SU-DHL-6 (cell line): ENCODE data around the gene SDC3.

Experiments used
- H2AFZ ChIP-seq: fragments of 200-600 bp; sonication (generic); 2 replicates; pipeline ENCODE4 v1.6.1; 2014; ENCODE audit warnings: low read depth, mild to moderate bottlenecking, moderate library complexity, mixed read lengths, antibody characterized with exemption, low read length; ENCODE audit not compliant: severe bottlenecking
- H3F3A ChIP-seq: fragments of 200-600 bp; shearing (Covaris generic); 2 replicates; pipeline ENCODE4 v1.6.0; 2016; ENCODE audit warnings: antibody characterized with exemption, mild to moderate bottlenecking; ENCODE audit not compliant: insufficient read depth
- H3K27ac ChIP-seq: fragments of 200-600 bp; sonication (generic); 2 replicates; pipeline ENCODE4 v1.5.1; 2016; ENCODE audit warnings: low read depth, mild to moderate bottlenecking, low read length, moderate library complexity, mixed read lengths
- H3K27me3 ChIP-seq: fragments of 200-600 bp; sonication (generic), shearing (Covaris generic); 2 replicates; pipeline ENCODE4 v1.6.0; 2014; ENCODE audit warnings: mild to moderate bottlenecking, low read length
- H3K36me3 ChIP-seq: fragments of 200-600 bp; sonication (generic); 2 replicates; pipeline ENCODE4 v1.6.1; 2014; ENCODE audit warnings: mild to moderate bottlenecking, low read length, mixed read lengths
- H3K4me2 ChIP-seq: fragments of 300-600, 200-600 bp; shearing (Covaris generic), sonication (generic); 2 replicates; pipeline ENCODE4 v1.6.0; 2014; ENCODE audit warnings: low read length, low read depth, mild to moderate bottlenecking; ENCODE audit not compliant: poor library complexity, severe bottlenecking
- H3K4me3 ChIP-seq: fragments of 200-600 bp; sonication (generic); 2 replicates; pipeline ENCODE4 v1.5.1; 2014; ENCODE audit warnings: antibody characterized with exemption, low read length, mild to moderate bottlenecking, mixed read lengths; ENCODE audit not compliant: insufficient read depth, poor library complexity, severe bottlenecking
- H3K79me2 ChIP-seq: fragments of 200-600 bp; sonication (generic); 2 replicates; pipeline ENCODE4 v1.6.1; 2014; ENCODE audit warnings: mild to moderate bottlenecking, low read length, moderate library complexity; ENCODE audit not compliant: insufficient read depth
- H3K9ac ChIP-seq: fragments of 200-600 bp; sonication (generic); 2 replicates; pipeline ENCODE4 v1.7.0; 2014; ENCODE audit warnings: mild to moderate bottlenecking, low read length
- H3K9me2 ChIP-seq: fragments of 200-600 bp; sonication (generic); replicated peaks from 2 replicates; pipeline ENCODE4 v1.6.1; 2014; ENCODE audit warnings: low read length; ENCODE audit not compliant: insufficient read depth
- H3K9me3 ChIP-seq: fragments of 200-600 bp; sonication (generic); 2 replicates; pipeline ENCODE4 v1.6.1; 2014; ENCODE audit warnings: low read length, mixed read lengths; ENCODE audit not compliant: insufficient read depth
- H4K20me1 ChIP-seq: fragments of 200-600 bp; sonication (generic); 2 replicates; pipeline ENCODE4 v1.6.1; 2014; ENCODE audit warnings: low read depth, mild to moderate bottlenecking, antibody characterized with exemption, low read length, moderate library complexity, mixed read lengths
- CTCF ChIP-seq: fragments of 200-600 bp; sonication (generic); IDR thresholded peaks from one replicate; pipeline ENCODE4 v1.5.1; 2017; ENCODE audit warnings: antibody characterized with exemption, mild to moderate bottlenecking, low read length, moderate library complexity; ENCODE audit not compliant: insufficient read depth, poor library complexity, severe bottlenecking
- EZH2phosphoT487 ChIP-seq: fragments of 200-600 bp; sonication (generic), shearing (Covaris generic); conservative IDR thresholded peaks from 2 replicates; pipeline ENCODE4 v1.6.1; 2018; ENCODE audit warnings: mild to moderate bottlenecking, antibody characterized with exemption, low read length, moderate library complexity, mixed read lengths

Gene SDC3

GRCh38 chr1:30856260-30856790, 52.2 kb downstream of the SDC3 start:
- no peaks in the 10 kb centered on the region for H3K79me2 ChIP-seq
- no peak overlapping the region for H3K27ac ChIP-seq
- no peaks in the 10 kb centered on the region for H3K9me2 ChIP-seq
- no peaks in the 10 kb centered on the region for H3K36me3 ChIP-seq
- H3F3A ChIP-seq: no peaks in the 10 kb centered on the region
- no peak overlapping the region for H3K9ac ChIP-seq
- no peaks in the 10 kb centered on the region for H4K20me1 ChIP-seq
- no peaks in the 10 kb centered on the region for H3K27me3 ChIP-seq
- no peak overlapping the region for H3K4me2 ChIP-seq
- H2AFZ ChIP-seq: no peak overlapping the region
- H3K9me3 ChIP-seq: no peaks in the 10 kb centered on the region
- TF ChIP-seq CTCF: no peak
- no peak for TF ChIP-seq EZH2phosphoT487
- no peak overlapping the region for H3K4me3 ChIP-seq

GRCh38 chr1:30855686-30856259, 52.8 kb downstream of the SDC3 start:
- no peaks in the 10 kb centered on the region for H3K9me3 ChIP-seq
- no peak overlapping the region for H3K4me3 ChIP-seq
- H3K27ac ChIP-seq: no peak overlapping the region
- no peaks in the 10 kb centered on the region for H4K20me1 ChIP-seq
- H3K4me2 ChIP-seq: no peak overlapping the region
- H3K9ac ChIP-seq: no peak overlapping the region
- TF ChIP-seq CTCF (no peak), EZH2phosphoT487 (no peak)
- no peaks in the 10 kb centered on the region for H3K79me2 ChIP-seq
- no peak overlapping the region for H2AFZ ChIP-seq
- no peaks in the 10 kb centered on the region for H3K9me2 ChIP-seq
- H3K27me3 ChIP-seq: no peaks in the 10 kb centered on the region
- H3K36me3 ChIP-seq: no peaks in the 10 kb centered on the region
- no peaks in the 10 kb centered on the region for H3F3A ChIP-seq

GRCh38 chr1:30853350-30853749, 55.2 kb downstream of the SDC3 start:
- H3K9me2 ChIP-seq: no peaks in the 10 kb centered on the region
- no peak overlapping the region for H3K27ac ChIP-seq
- H3K27me3 ChIP-seq: no peaks in the 10 kb centered on the region
- H3K9ac ChIP-seq: no peak overlapping the region
- H3K4me2 ChIP-seq: no peak overlapping the region
- H3K4me3 ChIP-seq: no peak overlapping the region
- H2AFZ ChIP-seq: no peak overlapping the region
- H3F3A ChIP-seq: no peaks in the 10 kb centered on the region
- H4K20me1 ChIP-seq: no peaks in the 10 kb centered on the region
- H3K79me2 ChIP-seq: no peaks in the 10 kb centered on the region
- H3K9me3 ChIP-seq: no peaks in the 10 kb centered on the region
- no peak for TF ChIP-seq EZH2phosphoT487
- TF ChIP-seq CTCF: no peak
- H3K36me3 ChIP-seq: no peaks in the 10 kb centered on the region
